Glutamatergic neuron (in vitro differentiated cells): ENCODE results near the gene VSTM1. TPM values are rescaled to one million over a fixed set of nuclear protein-coding genes. Genes with fewer than 3 reads are reported as not detected.
A peak's percentile ranks its signal among the peaks of the same experiment; 100 is the strongest.

Experiments used
- DNase-seq: peaks from one replicate; pipeline ENCODE4 v3.0.0; 2022
- H3K27ac Mint-ChIP-seq: one replicate; pipeline ENCODE4 v1.8.0; 2020; ENCODE audit warnings: mild to moderate bottlenecking, mixed read lengths, inconsistent platforms; ENCODE audit not compliant: unreplicated experiment
- H3K27me3 Mint-ChIP-seq: one replicate; pipeline ENCODE4 v1.8.0; 2020; ENCODE audit warnings: mild to moderate bottlenecking, moderate library complexity, mixed read lengths, inconsistent platforms; ENCODE audit not compliant: unreplicated experiment
- H3K36me3 Mint-ChIP-seq: one replicate; pipeline ENCODE4 v1.8.0; 2020; ENCODE audit warnings: mild to moderate bottlenecking, mixed read lengths, inconsistent platforms; ENCODE audit not compliant: unreplicated experiment
- H3K4me1 Mint-ChIP-seq: one replicate; pipeline ENCODE4 v1.8.0; 2020; ENCODE audit warnings: mild to moderate bottlenecking, low read depth, mixed read lengths, inconsistent platforms; ENCODE audit not compliant: unreplicated experiment
- H3K4me3 Mint-ChIP-seq: one replicate; pipeline ENCODE4 v1.8.0; 2020; ENCODE audit warnings: mild to moderate bottlenecking, mixed read lengths, inconsistent platforms; ENCODE audit not compliant: unreplicated experiment
- H3K9me3 Mint-ChIP-seq: one replicate; pipeline ENCODE4 v1.8.0; 2020; ENCODE audit warnings: mild to moderate bottlenecking, moderate library complexity, mixed read lengths, inconsistent platforms; ENCODE audit not compliant: unreplicated experiment
- CTCF ChIP-seq: fragments of 200-600 bp; sonication (generic); IDR thresholded peaks from one replicate; pipeline ENCODE4 v1.5.0; 2021; ENCODE audit not compliant: partially characterized antibody, unreplicated experiment
- total RNA-seq: library from RNA; stranded (reverse); fragmentation: NEBNext Ultra II Directional; extraction: Animal tissue kit (Norgen Biotek cat#: 25700); gene quantifications from one replicate; pipeline ENCODE4 v1.2.1, GENCODE V29; 2021; ENCODE audit not compliant: unreplicated experiment

The VSTM1 gene
- total RNA-seq, 1 donor from 2014 or later, result not detected

GRCh38 chr19:53992211-53992610, 71.5 kb downstream of the VSTM1 start:
- Mint-ChIP-seq H3K27me3 (peaks cover 10% of the 10 kb centered on the region), H3K4me3 (peak overlapping the region; percentile 70), H3K36me3 (no peaks in the 10 kb centered on the region), H3K4me1 (peaks cover 6% of the 10 kb centered on the region), H3K9me3 (peaks cover 12% of the 10 kb centered on the region), H3K27ac (no peak overlapping the region)
- TF ChIP-seq CTCF, result no peak
- DNase-seq, result no peak

- H3K9me3 Mint-ChIP-seq, result peaks cover 12% of the 10 kb centered on the region
- H3K36me3 Mint-ChIP-seq, result no peaks in the 10 kb centered on the region
- H3K4me3 Mint-ChIP-seq, result peak within 1 kb of the TSS; percentile 70
- DNase-seq, result peak; percentile 54
- no peak for TF ChIP-seq CTCF
- H3K27me3 Mint-ChIP-seq, result peaks cover 10% of the 10 kb centered on the region
- H3K4me1 Mint-ChIP-seq, result peaks cover 6% of the 10 kb centered on the region
- no peak within 1 kb of the TSS for H3K27ac Mint-ChIP-seq
These were observed 72.2 kb downstream of the VSTM1 start, which contains the start of gene CACNG6 for GRCh38 chr19:53991224-53992113. CACNG6 (plus strand) TSS chr19:53991637; CDS start chr19:53992878, 1,241 bp downstream.

Other genes starting within 250 kb of the VSTM1 start
- 0.12 TPM for gene NLRP12, start 239.6 kb downstream of the VSTM1 start, total RNA-seq
- gene MYADM, start 196.0 kb downstream of the VSTM1 start, total RNA-seq, result 61.5 TPM
- 33.1 TPM for gene PRKCG, start 181.7 kb downstream of the VSTM1 start, total RNA-seq
- 60.4 TPM for gene CACNG7, start 154.6 kb downstream of the VSTM1 start, total RNA-seq
- gene CACNG8, start 101.0 kb downstream of the VSTM1 start, total RNA-seq, result 4.3 TPM
- gene CACNG6, start 72.3 kb downstream of the VSTM1 start, total RNA-seq, result 0.74 TPM
- gene TARM1, start 17.5 kb upstream of the VSTM1 start, total RNA-seq, result not detected
- gene OSCAR, start 36.9 kb upstream of the VSTM1 start, total RNA-seq, result not detected
- gene NDUFA3, start 39.0 kb upstream of the VSTM1 start, total RNA-seq, result 143 TPM
- 21.9 TPM for gene TFPT, start 51.8 kb upstream of the VSTM1 start, total RNA-seq
- gene PRPF31, start 51.9 kb upstream of the VSTM1 start, total RNA-seq, result 55.5 TPM
- gene CNOT3, start 73.9 kb upstream of the VSTM1 start, total RNA-seq, result 56.9 TPM
- 3.7 TPM for gene LENG1, start 95.8 kb upstream of the VSTM1 start, total RNA-seq
- not detected for gene TMC4, start 109.3 kb upstream of the VSTM1 start, total RNA-seq
- 62.0 TPM for gene MBOAT7, start 125.7 kb upstream of the VSTM1 start, total RNA-seq
- gene TSEN34, start 127.4 kb upstream of the VSTM1 start, total RNA-seq, result 44.8 TPM
- 557 TPM for gene RPS9, start 137.0 kb upstream of the VSTM1 start, total RNA-seq
- not detected for gene LILRB3, start 159.1 kb upstream of the VSTM1 start, total RNA-seq
- gene LILRA6, start 178.9 kb upstream of the VSTM1 start, total RNA-seq, result not detected
- 0.17 TPM for gene LILRB5, start 193.4 kb upstream of the VSTM1 start, total RNA-seq
- gene LILRB2, start 217.2 kb upstream of the VSTM1 start, total RNA-seq, result 0.54 TPM
- gene LILRA5, start 249.3 kb upstream of the VSTM1 start, total RNA-seq, result not detected